Caco-2 (cell line): ENCODE data around the gene UHMK1. TPM values are rescaled to one million over a fixed set of nuclear protein-coding genes. Genes with fewer than 3 reads are reported as not detected.

ENCODE experiments used
- BruUV-seq: library from RNA; stranded (reverse); fragments of 400-500 nt; replicated peaks from 2 replicates; lab custom pipeline; 2021; lab: Mats Ljungman, UMichigan
- CTCF ChIA-PET: fragments of 300-600 bp; sonication (Branson Sonifier 250); formaldehyde crosslinking; loops from one replicate; lab custom pipeline; 2022; ENCODE audit warnings: antibody characterized with exemption; lab: Charles Lee
- POLR2A ChIA-PET: fragments of 300-600 bp; sonication (Branson Sonifier 250); formaldehyde crosslinking; loops from one replicate; lab custom pipeline; 2022; ENCODE audit warnings: antibody characterized with exemption; lab: Charles Lee
- DNase-seq, 2 experiments: peaks; one replicate each; pipeline versions ENCODE4 v3.0.0 to v3.0.0-alpha.2; 2020 to 2022
- H3K27me3 ChIP-seq: replicated peaks from 2 replicates; pipeline ENCODE4 v1.6.0; 2011; ENCODE audit warnings: low read length; ENCODE audit not compliant: control insufficient read depth, insufficient read depth
- H3K36me3 ChIP-seq: 2 replicates; pipeline ENCODE4 v1.5.1; 2011; ENCODE audit warnings: low read length; ENCODE audit not compliant: control insufficient read depth, insufficient read depth
- H3K4me1 ChIP-seq: fragments of 250-450 bp; sonication (Bioruptor Pico); 2 replicates; pipeline ENCODE4 v1.5.1; 2020; ENCODE audit warnings: mild to moderate bottlenecking
- H3K4me3 ChIP-seq: 2 replicates; pipeline ENCODE4 v1.5.1; 2011; ENCODE audit warnings: low read depth, mild to moderate bottlenecking, control low read depth, low read length
- H3K9me3 ChIP-seq: fragments of 250-450 bp; sonication (Bioruptor Pico); 2 replicates; pipeline ENCODE4 v1.5.1; 2020; ENCODE audit warnings: mild to moderate bottlenecking, moderate library complexity
- H3K27ac Mint-ChIP-seq: one replicate; pipeline ENCODE4 v1.8.0; 2022; ENCODE audit warnings: mixed read lengths; ENCODE audit not compliant: unreplicated experiment
- H3K27me3 Mint-ChIP-seq: one replicate; pipeline ENCODE4 v1.8.0; 2022; ENCODE audit warnings: mixed read lengths; ENCODE audit not compliant: insufficient read depth, unreplicated experiment
- H3K36me3 Mint-ChIP-seq: one replicate; pipeline ENCODE4 v1.8.0; 2022; ENCODE audit warnings: mild to moderate bottlenecking, mixed read lengths; ENCODE audit not compliant: insufficient read depth, unreplicated experiment
- H3K4me1 Mint-ChIP-seq: one replicate; pipeline ENCODE4 v1.8.0; 2022; ENCODE audit warnings: low read depth, mixed read lengths; ENCODE audit not compliant: unreplicated experiment
- H3K4me3 Mint-ChIP-seq: one replicate; pipeline ENCODE4 v1.8.0; 2022; ENCODE audit warnings: mild to moderate bottlenecking, moderate library complexity, mixed read lengths; ENCODE audit not compliant: unreplicated experiment
- H3K9me3 Mint-ChIP-seq: one replicate; pipeline ENCODE4 v1.8.0; 2022; ENCODE audit warnings: mixed read lengths; ENCODE audit not compliant: unreplicated experiment
- intact Hi-C: fragments of 100-400 bp; cut with micrococcal nuclease; formaldehyde crosslinking; loops from one replicate; pipeline ENCODE4 v1.10.0; 2022; ENCODE audit not compliant: unreplicated experiment
- total RNA-seq: library from RNA; stranded (reverse); gene quantifications from 2 replicates; pipeline ENCODE4 v1.2.3, GENCODE V29; 2022
- TF ChIP-seq, protein P1 (sequence below), 2 experiments: fragments of 200-600 bp in 1 of 2; IDR thresholded peaks; 1 replicate in 1 of 2; 2 replicates in 1 of 2; pipeline versions ENCODE4 v1.5.1 to v1.8.0; 2011 to 2022; ENCODE audit warnings: antibody characterized with exemption in 1 of 2, control low read depth in 1 of 2, inconsistent platforms in 1 of 2, low read depth in 1 of 2, low read length in 1 of 2, mild to moderate bottlenecking in 1 of 2, moderate library complexity in 1 of 2; ENCODE audit not compliant: insufficient read depth in 1 of 2, severe bottlenecking in 1 of 2, unreplicated experiment in 1 of 2

The UHMK1 gene
- total RNA-seq, 1 experiment from 2014 or later: 24.9 TPM

DNA sequence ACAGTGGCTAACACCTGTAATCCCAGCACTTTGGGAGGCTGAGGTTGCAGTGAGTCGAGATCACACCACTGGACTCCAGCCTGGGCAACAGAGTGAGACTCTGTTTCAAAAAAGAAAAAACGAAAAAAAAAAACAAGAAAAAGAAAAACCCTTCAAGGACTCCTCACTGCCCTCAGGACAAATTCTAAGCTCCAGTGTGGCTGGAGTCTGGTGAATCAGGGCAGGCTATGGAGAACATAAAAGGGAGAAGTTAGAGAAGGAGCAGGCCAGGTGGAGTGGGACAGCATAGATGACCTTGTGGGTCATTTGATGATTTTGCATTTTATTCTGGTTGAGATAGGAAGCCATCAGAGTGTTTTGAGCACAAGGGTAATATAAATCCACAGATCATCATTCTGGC, 51.4 kb downstream of the UHMK1 start:
- BruUV-seq: no TSS peak
- no peaks in the 10 kb centered on the region for H3K36me3 Mint-ChIP-seq
- CTCF ChIA-PET: no interaction called here
- TF ChIP-seq, protein P1, sequence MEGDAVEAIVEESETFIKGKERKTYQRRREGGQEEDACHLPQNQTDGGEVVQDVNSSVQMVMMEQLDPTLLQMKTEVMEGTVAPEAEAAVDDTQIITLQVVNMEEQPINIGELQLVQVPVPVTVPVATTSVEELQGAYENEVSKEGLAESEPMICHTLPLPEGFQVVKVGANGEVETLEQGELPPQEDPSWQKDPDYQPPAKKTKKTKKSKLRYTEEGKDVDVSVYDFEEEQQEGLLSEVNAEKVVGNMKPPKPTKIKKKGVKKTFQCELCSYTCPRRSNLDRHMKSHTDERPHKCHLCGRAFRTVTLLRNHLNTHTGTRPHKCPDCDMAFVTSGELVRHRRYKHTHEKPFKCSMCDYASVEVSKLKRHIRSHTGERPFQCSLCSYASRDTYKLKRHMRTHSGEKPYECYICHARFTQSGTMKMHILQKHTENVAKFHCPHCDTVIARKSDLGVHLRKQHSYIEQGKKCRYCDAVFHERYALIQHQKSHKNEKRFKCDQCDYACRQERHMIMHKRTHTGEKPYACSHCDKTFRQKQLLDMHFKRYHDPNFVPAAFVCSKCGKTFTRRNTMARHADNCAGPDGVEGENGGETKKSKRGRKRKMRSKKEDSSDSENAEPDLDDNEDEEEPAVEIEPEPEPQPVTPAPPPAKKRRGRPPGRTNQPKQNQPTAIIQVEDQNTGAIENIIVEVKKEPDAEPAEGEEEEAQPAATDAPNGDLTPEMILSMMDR (IDR thresholded peaks at IDR 0.05; ENCODE audit: insufficient read depth in 1 of 2, low read depth in 1 of 2, low read length in 1 of 2, severe bottlenecking in 1 of 2, unreplicated experiment in 1 of 2): no peak
- no peaks in the 10 kb centered on the region for H3K27me3 Mint-ChIP-seq
- Histone ChIP-seq H3K4me1 (no peaks in the 10 kb centered on the region), H3K4me3 (no peak overlapping the region), H3K36me3 (no peaks in the 10 kb centered on the region), H3K9me3 (no peaks in the 10 kb centered on the region), H3K27me3 (no peaks in the 10 kb centered on the region)
- intact Hi-C loops: no loop called here
- POLR2A ChIA-PET: no interaction called here
- no peak overlapping the region for H3K27ac Mint-ChIP-seq
- H3K4me3 Mint-ChIP-seq: no peak overlapping the region
- no peaks in the 10 kb centered on the region for H3K9me3 Mint-ChIP-seq
- H3K4me1 Mint-ChIP-seq: no peaks in the 10 kb centered on the region
- DNase-seq: no peak

DNA sequence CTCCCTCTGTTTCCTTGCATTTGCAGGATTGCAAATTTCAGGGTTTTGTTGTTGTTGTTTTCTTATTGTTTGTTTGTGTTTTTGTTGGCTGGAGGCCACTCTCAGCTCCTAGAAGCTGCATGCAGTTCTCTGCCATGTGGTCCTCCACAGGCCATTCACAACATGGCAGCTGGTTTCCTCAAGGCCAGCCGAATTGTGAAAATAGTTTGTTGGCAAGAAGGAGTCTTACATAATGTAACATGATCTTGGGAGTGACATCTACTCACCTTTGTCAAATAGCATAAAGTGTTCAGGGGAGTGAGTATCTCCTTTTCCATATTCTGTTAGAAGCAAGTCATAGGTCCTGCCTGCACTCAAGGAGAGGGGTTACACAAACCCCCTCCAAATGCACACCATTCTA, 53.3 kb downstream of the UHMK1 start:
- intact Hi-C loops: no loop called here
- H3K4me1 ChIP-seq: no peaks in the 10 kb centered on the region
- H3K4me3 ChIP-seq: no peak overlapping the region
- Mint-ChIP-seq H3K9me3 (no peaks in the 10 kb centered on the region), H3K27ac (no peak overlapping the region), H3K4me3 (no peak overlapping the region), H3K36me3 (no peaks in the 10 kb centered on the region), H3K27me3 (no peaks in the 10 kb centered on the region), H3K4me1 (no peaks in the 10 kb centered on the region)
- no peaks in the 10 kb centered on the region for H3K27me3 ChIP-seq
- no peaks in the 10 kb centered on the region for H3K9me3 ChIP-seq
- CTCF ChIA-PET: no interaction called here
- TF ChIP-seq, protein P1 (IDR thresholded peaks at IDR 0.05; ENCODE audit: insufficient read depth in 1 of 2, low read depth in 1 of 2, low read length in 1 of 2, severe bottlenecking in 1 of 2, unreplicated experiment in 1 of 2): no peak
- no TSS peak for BruUV-seq
- no peaks in the 10 kb centered on the region for H3K36me3 ChIP-seq
- POLR2A ChIA-PET: no interaction called here
- DNase-seq: no peak

DNA sequence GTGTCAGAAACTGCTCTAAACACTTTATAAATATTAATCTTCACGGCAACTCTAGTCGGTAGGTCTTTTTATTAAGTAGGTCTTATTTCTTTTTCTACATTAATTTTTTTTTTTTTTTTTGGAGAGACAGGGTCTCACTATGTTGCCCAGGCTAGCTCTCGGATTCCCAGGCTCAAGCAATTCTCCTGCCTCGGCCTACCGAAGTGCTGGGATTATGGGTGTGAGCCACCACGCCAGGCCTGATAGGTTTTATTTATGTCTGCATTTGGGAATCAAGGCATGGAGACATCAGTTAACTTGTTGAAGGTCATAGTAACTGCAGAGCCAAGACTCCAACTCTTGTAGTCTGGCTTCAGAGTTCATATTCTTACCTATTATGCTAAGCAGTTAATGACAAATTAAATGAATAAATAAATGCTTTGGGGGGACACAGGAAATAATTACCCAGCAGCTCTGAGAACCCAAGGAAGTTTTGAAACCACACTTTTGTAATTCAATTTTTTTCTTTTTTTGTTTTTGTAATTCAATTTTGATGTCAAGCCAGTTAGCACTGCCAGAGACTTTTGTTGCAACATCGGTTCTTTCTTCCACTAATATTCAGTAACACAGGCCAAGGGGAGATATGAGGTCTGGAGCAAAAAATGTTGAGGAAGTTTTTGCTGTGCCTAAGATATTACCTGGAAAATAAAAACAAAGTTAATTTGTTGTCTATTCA, 54.5 kb downstream of the UHMK1 start:
- Mint-ChIP-seq H3K36me3 (no peaks in the 10 kb centered on the region), H3K27me3 (no peaks in the 10 kb centered on the region), H3K4me3 (no peak overlapping the region), H3K27ac (no peak overlapping the region), H3K4me1 (no peaks in the 10 kb centered on the region), H3K9me3 (no peaks in the 10 kb centered on the region)
- DNase-seq: no peak
- BruUV-seq: no TSS peak
- H3K9me3 ChIP-seq: no peaks in the 10 kb centered on the region
- no peaks in the 10 kb centered on the region for H3K27me3 ChIP-seq
- POLR2A ChIA-PET: no interaction called here
- no peaks in the 10 kb centered on the region for H3K4me1 ChIP-seq
- intact Hi-C loops: no loop called here
- CTCF ChIA-PET: no interaction called here
- no peak overlapping the region for H3K4me3 ChIP-seq
- TF ChIP-seq, protein P1 (IDR thresholded peaks at IDR 0.05; ENCODE audit: insufficient read depth in 1 of 2, low read depth in 1 of 2, low read length in 1 of 2, severe bottlenecking in 1 of 2, unreplicated experiment in 1 of 2): no peak
- no peaks in the 10 kb centered on the region for H3K36me3 ChIP-seq
